Right atrium auricular region (tissue), 2 donors: ENCODE data around the gene PGR. TPM values are rescaled to one million over a fixed set of nuclear protein-coding genes. Genes with fewer than 3 reads are reported as not detected.

Source experiments
- DNase-seq: peaks from one replicate; pipeline ENCODE4 v3.0.0-alpha.2; 2019; ENCODE audit warnings: low spot score
- H3K27ac ChIP-seq, 2 donors: fragments of 200-600 bp; sonication (generic); 1 replicate in 1 of 2; 2 replicates in 1 of 2; pipeline ENCODE4 v1.5.1; 2016 to 2019
- H3K27me3 ChIP-seq, 2 donors: fragments of 200-600 bp; sonication (generic); one replicate each; pipeline versions ENCODE4 v1.5.1 to v1.6.0; 2017 to 2019
- H3K36me3 ChIP-seq: fragments of 200-600 bp; sonication (generic); one replicate; pipeline ENCODE4 v1.5.1; 2016
- H3K4me1 ChIP-seq, 2 donors: fragments of 200-600 bp; sonication (generic); one replicate each; pipeline versions ENCODE4 v1.5.1 to v1.6.0; 2017 to 2019
- H3K4me3 ChIP-seq, 2 donors: fragments of 200-600 bp; sonication (generic); 1 replicate in 1 of 2; 2 replicates in 1 of 2; pipeline ENCODE4 v1.5.1; 2017 to 2019; ENCODE audit warnings: mild to moderate bottlenecking in 1 of 2, moderate library complexity in 1 of 2
- H3K9me3 ChIP-seq, 2 donors: fragments of 200-600 bp; sonication (generic); one replicate each; pipeline ENCODE4 v1.5.1; 2019
- CTCF ChIP-seq, 2 donors: fragments of 200-600 bp; sonication (generic); IDR thresholded peaks; one replicate each; pipeline ENCODE4 v1.5.1; 2019; ENCODE audit warnings: antibody characterized with exemption in 2 of 2
- total RNA-seq, 2 donors: library from RNA; depleted of rRNA; stranded (reverse); fragments of >200 nt; gene quantifications; one replicate each; pipeline ENCODE4 v1.1.0, GENCODE V29; 2016

PGR gene
- total RNA-seq: 1 to 10 TPM; 8.2 to 8.6 TPM

GRCh38 chr11:101129203-101129943 lies at the start of gene PGR:
PGR (minus strand) TSS chr11:101129813; CDS start chr11:101129070, 743 bp downstream.
- Histone ChIP-seq H3K4me3 (peak within 1 kb of the TSS; percentile 58 to 75), H3K36me3 (no peaks in the 10 kb centered on the region), H3K27me3 (no peaks in the 10 kb centered on the region), H3K4me1 (peaks cover 0 to 23% of the 10 kb centered on the region in 2 donors), H3K27ac (peak within 1 kb of the TSS; percentile 83 to 87), H3K9me3 (no peaks in the 10 kb centered on the region)
- DNase-seq: peak; percentile 62
- no peak for TF ChIP-seq CTCF (IDR thresholded peaks at IDR 0.05)

- no peak overlapping the region for H3K27ac ChIP-seq
- TF ChIP-seq CTCF (IDR thresholded peaks at IDR 0.05): no peak
- no peak for DNase-seq
- no peaks in the 10 kb centered on the region for H3K9me3 ChIP-seq
- no peak overlapping the region for H3K4me3 ChIP-seq
- H3K4me1 ChIP-seq: no peaks in the 10 kb centered on the region
- H3K27me3 ChIP-seq: no peaks in the 10 kb centered on the region
- no peaks in the 10 kb centered on the region for H3K36me3 ChIP-seq
These were observed 46.8 kb upstream of the PGR start for GRCh38 chr11:101176381-101176780.

GRCh38 chr11:101169944-101170343 lies 40.3 kb upstream of the PGR start:
- H3K27ac ChIP-seq: no peak overlapping the region

GRCh38 chr11:101166038-101166437 lies 36.4 kb upstream of the PGR start:
- no peak for TF ChIP-seq CTCF (IDR thresholded peaks at IDR 0.05)
- DNase-seq: no peak
- H3K4me3 ChIP-seq: no peak overlapping the region
- H3K27me3 ChIP-seq: no peaks in the 10 kb centered on the region
- H3K36me3 ChIP-seq: peaks cover 15% of the 10 kb centered on the region
- H3K9me3 ChIP-seq: peaks cover 0 to 11% of the 10 kb centered on the region in 2 donors
- no peak overlapping the region for H3K27ac ChIP-seq
- no peaks in the 10 kb centered on the region for H3K4me1 ChIP-seq

More at GRCh38 chr11:101169944-101170343, 40.3 kb upstream of the PGR start:
- Histone ChIP-seq H3K36me3 (peaks cover 15% of the 10 kb centered on the region), H3K27me3 (no peaks in the 10 kb centered on the region), H3K4me1 (no peaks in the 10 kb centered on the region), H3K9me3 (peaks cover 0 to 7% of the 10 kb centered on the region in 2 donors), H3K4me3 (no peak overlapping the region)
- DNase-seq: no peak
- no peak for TF ChIP-seq CTCF (IDR thresholded peaks at IDR 0.05)

GRCh38 chr11:101158119-101158518 lies 28.5 kb upstream of the PGR start:
- Histone ChIP-seq H3K27me3 (no peaks in the 10 kb centered on the region), H3K36me3 (peaks cover 11% of the 10 kb centered on the region), H3K4me1 (no peaks in the 10 kb centered on the region), H3K27ac (no peak overlapping the region), H3K4me3 (no peak overlapping the region), H3K9me3 (peaks cover 5 to 23% of the 10 kb centered on the region in 2 donors)
- TF ChIP-seq CTCF (IDR thresholded peaks at IDR 0.05): no peak
- DNase-seq: no peak
